Measurements from ENCODE around the gene MAPK1. TPM values are rescaled to one million over a fixed set of nuclear protein-coding genes. Genes with fewer than 3 reads are reported as not detected.
"Not testable (repeated sequence)": the region's sequence is repeated elsewhere in the genome, so short reads cannot be mapped to it uniquely, and the experiment has no call there.

Gene MAPK1
- total RNA-seq, 1 donor from 2014 or later: 150 TPM

DNA sequence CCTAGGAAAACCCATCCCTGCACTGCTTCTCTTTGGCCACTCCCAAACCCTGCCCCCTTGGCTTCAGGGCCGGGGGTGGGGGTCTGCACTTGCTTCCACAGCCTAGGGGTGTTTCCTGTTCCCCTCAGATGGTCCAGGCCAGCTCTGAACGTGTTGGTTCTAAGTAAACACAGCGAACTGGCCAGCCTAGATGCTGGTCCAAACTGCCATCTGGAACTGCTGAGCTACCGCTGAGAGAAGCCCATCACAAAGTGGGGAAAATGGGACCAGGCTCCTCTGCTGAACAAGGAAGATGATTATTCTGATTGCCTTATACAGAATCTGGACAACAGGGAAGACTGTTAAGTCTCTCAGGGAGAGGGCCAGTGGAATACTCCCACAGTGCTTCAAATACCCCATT is 108.4 kb downstream of the MAPK1 start:
- H3K9me3 Mint-ChIP-seq: no peaks in the 10 kb centered on the region
- DNase-seq (ENCODE audit: low spot score): no peak
- H3K27ac Mint-ChIP-seq: peak overlapping the region; percentile 31
- H3K36me3 Mint-ChIP-seq (ENCODE audit: low read depth): peaks cover 64% of the 10 kb centered on the region
- H3K4me1 Mint-ChIP-seq (ENCODE audit: low read depth): peaks cover 39% of the 10 kb centered on the region
- intact Hi-C loops (cut with micrococcal nuclease): no loop called here
- no peaks in the 10 kb centered on the region for H3K27me3 Mint-ChIP-seq (ENCODE audit: low read depth)
- H3K4me3 Mint-ChIP-seq (ENCODE audit: low read depth): no peak overlapping the region

DNA sequence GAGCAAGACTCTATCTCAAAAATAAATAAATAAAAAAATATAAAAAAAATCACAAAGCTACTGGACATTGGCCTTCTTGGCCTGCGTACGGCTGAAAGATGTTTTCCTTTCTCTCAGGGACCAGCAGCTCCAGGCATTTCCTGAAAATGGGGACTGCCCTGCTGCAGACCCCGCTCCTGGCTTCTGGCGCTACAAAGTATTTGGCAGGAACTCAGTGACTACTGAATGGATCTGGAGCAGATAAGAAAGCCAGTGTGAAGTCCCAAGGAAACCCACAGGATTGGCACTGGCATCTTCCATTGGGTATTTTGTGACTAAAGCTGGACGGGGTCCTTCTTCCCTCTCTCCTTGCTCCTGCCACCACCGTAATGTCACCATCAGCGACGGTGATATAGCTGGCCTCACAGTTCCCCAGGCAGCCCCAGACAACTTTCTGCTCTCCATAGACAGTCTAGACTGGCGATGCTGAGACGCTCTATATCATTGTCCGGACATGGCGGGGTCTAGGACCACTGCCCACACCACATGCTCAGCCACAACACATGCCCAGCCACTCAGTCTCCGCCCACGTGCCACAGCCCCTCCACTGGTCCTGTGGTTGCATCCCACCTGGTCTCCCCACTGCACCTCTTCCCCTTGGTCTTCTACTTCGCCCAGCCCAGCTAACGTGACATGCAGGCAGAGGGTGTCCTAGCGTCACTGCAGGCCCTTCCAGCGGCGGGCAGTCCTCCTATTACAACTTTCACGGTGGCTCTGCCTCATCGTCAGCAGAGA is 109.2 kb downstream of the MAPK1 start:
- Mint-ChIP-seq H3K4me3 (ENCODE audit: low read depth) (no peak overlapping the region), H3K36me3 (ENCODE audit: low read depth) (peaks cover 56% of the 10 kb centered on the region), H3K4me1 (ENCODE audit: low read depth) (peaks cover 31% of the 10 kb centered on the region), H3K9me3 (no peaks in the 10 kb centered on the region), H3K27me3 (ENCODE audit: low read depth) (no peaks in the 10 kb centered on the region), H3K27ac (peak overlapping the region; percentile 31)
- intact Hi-C loops (cut with micrococcal nuclease): no loop called here
- DNase-seq (ENCODE audit: low spot score): no peak

DNA sequence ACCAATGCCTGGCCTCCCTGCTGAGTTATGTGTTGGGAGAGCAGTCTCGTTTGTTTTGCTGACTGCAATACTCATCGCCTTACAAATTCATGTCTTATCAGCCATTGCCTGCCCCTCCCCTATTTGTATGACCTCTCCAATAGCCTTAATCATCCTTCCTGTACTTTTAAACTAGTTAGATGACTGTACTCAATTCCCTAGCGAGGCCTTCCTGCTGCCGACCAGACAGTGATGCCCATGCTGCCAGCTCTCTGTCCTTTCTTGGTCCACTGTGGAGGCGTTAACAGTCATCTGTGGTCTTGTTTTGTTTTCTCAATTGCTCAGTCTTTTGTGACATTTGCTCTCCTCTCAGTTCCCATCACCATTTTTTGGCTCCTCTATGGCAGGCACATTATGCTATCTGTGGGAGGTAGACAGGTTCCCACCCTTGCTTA is 111.6 kb downstream of the MAPK1 start:
- Mint-ChIP-seq H3K4me3 (ENCODE audit: low read depth) (no peak overlapping the region), H3K36me3 (ENCODE audit: low read depth) (peaks cover 34% of the 10 kb centered on the region), H3K9me3 (no peaks in the 10 kb centered on the region), H3K27me3 (ENCODE audit: low read depth) (no peaks in the 10 kb centered on the region), H3K4me1 (ENCODE audit: low read depth) (peaks cover 17% of the 10 kb centered on the region), H3K27ac (no peak overlapping the region)
- no peak for DNase-seq (ENCODE audit: low spot score)
- intact Hi-C loops (cut with micrococcal nuclease): no loop called here

DNA sequence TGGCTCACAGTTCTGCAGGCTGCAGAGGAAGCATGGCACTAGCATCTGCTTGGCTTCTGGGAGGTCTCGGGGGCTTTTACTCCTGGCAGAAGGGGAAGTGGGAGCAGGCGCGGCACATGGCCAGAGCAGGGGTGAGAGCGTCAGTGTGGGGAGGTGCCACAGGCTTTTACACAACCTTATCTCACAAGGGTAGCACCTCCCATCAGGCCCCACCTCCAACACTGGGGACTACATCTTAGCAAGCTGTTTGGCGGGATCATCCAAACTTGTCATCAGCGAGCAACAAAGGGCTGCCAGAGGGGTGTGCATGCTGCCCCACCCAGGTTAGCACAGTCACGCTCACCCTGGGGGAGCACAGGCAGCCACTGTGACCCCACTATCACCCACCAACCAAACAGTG is 112.9 kb downstream of the MAPK1 start:
- intact Hi-C loops (cut with micrococcal nuclease): no loop called here

DNA sequence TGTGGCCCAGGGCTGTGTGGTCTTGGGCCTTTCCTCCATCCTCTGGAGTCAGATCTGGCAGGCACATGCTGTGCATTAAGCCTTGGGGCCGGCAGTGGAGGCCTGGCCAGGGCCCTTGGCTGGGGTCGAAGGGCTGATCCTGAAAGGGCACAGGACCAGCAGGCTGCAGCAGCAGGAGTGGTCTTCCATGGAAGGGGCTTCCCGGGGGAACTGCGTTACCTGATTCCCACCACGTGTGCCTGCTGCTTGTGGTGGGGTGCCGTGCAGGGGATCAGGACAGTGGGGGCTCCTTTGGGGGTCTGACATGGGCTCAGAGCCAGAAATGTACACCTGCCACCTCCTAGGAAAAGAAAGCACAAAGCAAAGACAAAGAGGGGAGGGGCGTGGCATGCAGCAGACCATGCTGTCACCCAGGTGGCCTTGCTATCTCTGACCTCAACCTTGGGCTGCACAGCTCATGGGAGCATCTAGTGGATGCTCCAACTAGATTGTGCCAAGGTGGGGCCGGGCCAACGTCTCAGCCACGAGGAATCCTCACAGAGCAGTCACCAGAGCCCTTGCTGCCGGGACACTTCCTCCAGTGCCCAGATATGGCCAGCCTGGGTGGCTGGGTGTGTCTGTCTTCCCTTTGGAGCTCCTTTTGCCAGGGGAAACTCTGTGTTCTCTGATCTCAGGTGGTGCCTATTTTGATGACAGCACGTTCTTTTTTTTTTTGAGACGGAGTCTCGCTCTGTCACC is 113.9 kb downstream of the MAPK1 start:
- intact Hi-C loops (cut with micrococcal nuclease): no loop called here
- peaks cover 12% of the 10 kb centered on the region for H3K4me1 Mint-ChIP-seq (ENCODE audit: low read depth)
- no peak overlapping the region for H3K4me3 Mint-ChIP-seq (ENCODE audit: low read depth)
- no peaks in the 10 kb centered on the region for H3K9me3 Mint-ChIP-seq
- no peak overlapping the region for H3K27ac Mint-ChIP-seq
- H3K27me3 Mint-ChIP-seq (ENCODE audit: low read depth): no peaks in the 10 kb centered on the region
- no peak for DNase-seq (ENCODE audit: low spot score)
- H3K36me3 Mint-ChIP-seq (ENCODE audit: low read depth): peaks cover 14% of the 10 kb centered on the region

More for the DNA sequence above, 112.9 kb downstream of the MAPK1 start:
- H3K9me3 Mint-ChIP-seq: no peaks in the 10 kb centered on the region
- H3K27me3 Mint-ChIP-seq (ENCODE audit: low read depth): no peaks in the 10 kb centered on the region
- no peak overlapping the region for H3K4me3 Mint-ChIP-seq (ENCODE audit: low read depth)
- H3K36me3 Mint-ChIP-seq (ENCODE audit: low read depth): peaks cover 23% of the 10 kb centered on the region
- DNase-seq (ENCODE audit: low spot score): no peak
- H3K4me1 Mint-ChIP-seq (ENCODE audit: low read depth): peaks cover 12% of the 10 kb centered on the region
- H3K27ac Mint-ChIP-seq: no peak overlapping the region

DNA sequence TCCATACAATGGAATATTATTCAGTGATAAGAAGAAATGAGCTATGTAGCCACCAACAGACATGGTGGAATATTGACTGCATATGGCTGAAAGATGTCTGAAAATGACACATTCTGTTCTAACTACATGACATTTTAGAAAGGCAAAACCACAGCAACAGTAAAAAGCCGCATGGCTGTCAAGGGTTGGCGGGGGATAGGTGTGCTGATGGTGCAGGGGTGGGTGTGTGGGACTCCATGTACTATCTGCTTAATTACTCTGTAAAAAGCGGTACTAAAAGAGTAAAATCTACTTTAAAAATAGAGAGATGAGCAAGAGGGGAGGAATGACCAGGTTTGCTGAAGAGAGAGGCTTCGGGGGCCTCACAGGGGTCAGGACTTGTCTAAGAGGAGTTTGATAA is 115.2 kb downstream of the MAPK1 start:
- Mint-ChIP-seq H3K36me3 (ENCODE audit: low read depth) (peaks cover 9% of the 10 kb centered on the region), H3K27me3 (ENCODE audit: low read depth) (no peaks in the 10 kb centered on the region), H3K27ac (no peak overlapping the region), H3K4me3 (ENCODE audit: low read depth) (no peak overlapping the region), H3K9me3 (no peaks in the 10 kb centered on the region), H3K4me1 (ENCODE audit: low read depth) (peaks cover 12% of the 10 kb centered on the region)
- intact Hi-C loops (cut with micrococcal nuclease): no loop called here
- no peak for DNase-seq (ENCODE audit: low spot score)

DNA sequence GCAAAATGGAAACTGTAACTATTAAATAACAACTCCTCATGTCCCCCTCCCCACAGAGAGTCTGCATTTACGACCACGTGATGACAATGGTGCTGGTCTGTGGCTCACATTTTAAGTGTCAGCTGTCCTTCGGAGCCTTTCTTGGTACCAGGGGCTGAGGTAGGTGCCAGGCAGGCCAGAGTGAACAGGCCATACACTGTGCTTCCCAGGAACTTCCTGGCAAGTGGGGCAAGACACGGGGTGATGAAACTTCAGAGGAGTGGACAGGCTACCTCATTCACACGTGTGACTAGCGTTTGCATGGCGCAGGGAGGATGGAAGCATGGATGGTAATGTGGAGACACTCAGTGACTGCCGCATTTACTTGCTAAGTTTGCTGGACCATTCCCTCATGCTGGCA is 121.5 kb downstream of the MAPK1 start:
- no peak for DNase-seq (ENCODE audit: low spot score)
- no peaks in the 10 kb centered on the region for H3K9me3 Mint-ChIP-seq
- H3K27ac Mint-ChIP-seq: no peak overlapping the region
- no peaks in the 10 kb centered on the region for H3K36me3 Mint-ChIP-seq (ENCODE audit: low read depth)
- no peak overlapping the region for H3K4me3 Mint-ChIP-seq (ENCODE audit: low read depth)
- intact Hi-C loops (cut with micrococcal nuclease): no loop called here
- no peaks in the 10 kb centered on the region for H3K4me1 Mint-ChIP-seq (ENCODE audit: low read depth)
- peaks cover 3% of the 10 kb centered on the region for H3K27me3 Mint-ChIP-seq (ENCODE audit: low read depth)

DNA sequence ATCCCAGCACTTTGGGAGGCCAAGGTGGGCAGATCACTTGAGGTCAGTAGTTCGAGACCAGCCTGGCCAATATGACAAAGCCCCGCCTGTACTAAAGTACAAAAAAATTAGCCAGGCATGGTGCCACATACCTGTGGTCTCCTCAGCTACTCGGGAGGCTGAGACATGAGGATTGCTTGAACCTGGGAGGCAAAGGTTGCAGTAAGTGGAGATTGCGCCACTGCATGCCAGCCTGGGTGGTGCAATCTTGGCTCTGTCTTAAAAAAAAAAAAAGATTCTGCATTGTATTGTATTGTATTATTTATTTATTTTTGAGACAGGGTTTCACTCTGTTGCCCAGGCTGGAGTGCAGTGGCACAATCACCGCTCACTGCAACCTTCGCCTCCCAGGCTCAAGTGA is 122.5 kb downstream of the MAPK1 start:
- H3K4me3 Mint-ChIP-seq (ENCODE audit: low read depth); H3K4me1 Mint-ChIP-seq (ENCODE audit: low read depth); intact Hi-C loops (cut with micrococcal nuclease); H3K27me3 Mint-ChIP-seq (ENCODE audit: low read depth); H3K9me3 Mint-ChIP-seq; H3K27ac Mint-ChIP-seq; H3K36me3 Mint-ChIP-seq (ENCODE audit: low read depth); DNase-seq (ENCODE audit: low spot score): not testable (repeated sequence)

DNA sequence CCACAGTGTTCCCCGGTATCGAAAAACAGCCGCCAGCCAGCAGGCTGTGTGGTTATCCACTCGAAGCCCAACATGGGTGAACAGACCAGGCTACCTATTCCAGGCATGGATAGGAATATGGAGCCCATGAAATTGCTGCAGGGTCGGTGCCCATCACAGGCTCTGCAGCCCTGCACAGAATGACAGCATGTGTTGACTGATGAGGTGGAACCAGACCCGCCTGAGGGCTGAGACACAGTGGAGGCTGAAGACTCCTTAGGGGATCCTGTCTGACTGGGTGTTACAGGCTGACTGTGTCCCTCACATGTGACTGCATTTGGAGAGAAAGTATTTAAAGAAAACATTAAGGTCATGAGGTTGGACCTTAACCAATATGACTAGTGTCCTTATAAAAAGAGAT is 125.7 kb downstream of the MAPK1 start:
- Mint-ChIP-seq H3K9me3 (no peaks in the 10 kb centered on the region), H3K27ac (no peak overlapping the region), H3K4me3 (ENCODE audit: low read depth) (no peak overlapping the region), H3K4me1 (ENCODE audit: low read depth) (peaks cover 3% of the 10 kb centered on the region), H3K36me3 (ENCODE audit: low read depth) (no peaks in the 10 kb centered on the region), H3K27me3 (ENCODE audit: low read depth) (peaks cover 14% of the 10 kb centered on the region)
- no peak for DNase-seq (ENCODE audit: low spot score)
- intact Hi-C loops (cut with micrococcal nuclease): no loop called here

DNA sequence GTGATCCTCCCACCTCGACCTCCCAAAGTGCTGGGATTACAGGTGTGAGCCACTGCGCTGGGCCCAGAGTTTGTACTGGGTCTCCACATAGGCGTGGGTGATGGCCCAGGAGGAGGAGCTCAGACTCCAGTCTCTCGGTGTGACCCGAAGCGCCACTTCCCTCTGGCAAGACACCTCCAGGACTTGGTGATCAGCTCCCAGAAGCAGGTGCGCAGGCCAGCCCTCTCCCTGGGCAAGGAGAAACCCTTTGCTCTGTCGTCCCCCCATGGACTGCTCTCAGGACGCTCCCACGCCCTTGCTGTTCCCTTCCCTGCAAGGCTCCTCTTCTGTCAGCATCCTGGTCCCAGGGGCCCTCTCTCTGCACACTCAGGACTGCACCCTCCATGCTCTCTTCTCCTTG is 126.4 kb downstream of the MAPK1 start:
- Mint-ChIP-seq H3K4me1 (ENCODE audit: low read depth) (peaks cover 3% of the 10 kb centered on the region), H3K27ac (no peak overlapping the region), H3K4me3 (ENCODE audit: low read depth) (no peak overlapping the region), H3K27me3 (ENCODE audit: low read depth) (peaks cover 14% of the 10 kb centered on the region), H3K9me3 (no peaks in the 10 kb centered on the region), H3K36me3 (ENCODE audit: low read depth) (no peaks in the 10 kb centered on the region)
- no peak for DNase-seq (ENCODE audit: low spot score)
- intact Hi-C loops (cut with micrococcal nuclease): no loop called here

DNA sequence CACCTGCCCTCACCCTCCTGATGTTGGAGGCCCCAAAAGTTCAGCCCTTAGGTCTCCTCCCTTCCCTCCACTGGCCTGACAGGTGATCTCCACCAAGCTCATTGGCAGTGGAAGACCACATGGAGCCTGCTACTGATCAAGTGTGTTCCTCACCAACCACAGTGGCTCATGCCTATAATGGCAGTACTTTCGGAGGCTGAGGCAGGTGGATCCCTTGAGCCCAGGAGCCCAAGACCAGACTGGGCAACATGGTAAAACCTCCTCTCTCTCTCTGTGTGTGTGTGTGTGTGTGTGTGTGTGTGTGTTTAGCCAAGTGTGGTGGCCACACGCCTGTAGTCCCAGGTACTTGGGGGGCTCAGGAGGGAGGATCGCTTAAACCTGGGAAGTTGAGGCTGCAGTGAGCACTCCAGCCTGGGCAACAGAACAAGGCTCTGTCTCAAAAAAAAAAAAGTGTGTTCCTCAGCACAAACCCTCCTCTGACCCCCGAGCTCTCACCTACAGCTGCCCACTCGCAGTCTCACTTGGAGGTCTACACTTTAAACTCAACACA is 127.5 kb downstream of the MAPK1 start:
- intact Hi-C loops (cut with micrococcal nuclease): loop anchor here (5.0 to 10.0 kb wide), 2 partner anchors 55 to 77 kb away; no protein-coding TSS in a partner anchor
- no peak overlapping the region for H3K4me3 Mint-ChIP-seq (ENCODE audit: low read depth)

DNA sequence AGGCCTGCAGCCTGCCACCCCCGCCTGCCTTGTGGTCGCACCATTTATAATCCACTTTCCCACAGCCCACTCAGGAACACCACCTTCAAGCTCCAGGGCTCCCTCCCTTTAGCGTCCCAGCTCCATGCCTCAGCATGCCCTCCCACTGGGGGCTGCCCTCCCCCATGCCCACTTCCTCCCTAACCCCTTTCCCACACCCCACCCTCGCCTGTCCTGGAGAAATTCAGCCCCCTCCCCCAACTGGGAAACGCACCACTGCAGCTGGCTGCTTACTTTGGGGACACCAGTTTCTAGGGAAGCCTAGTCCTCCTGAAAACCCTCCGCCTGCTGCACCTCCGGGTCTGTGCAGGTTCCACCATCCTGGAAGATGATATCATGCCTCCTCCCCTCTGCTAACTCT is 128.5 kb downstream of the MAPK1 start:
- Mint-ChIP-seq H3K4me1 (ENCODE audit: low read depth) (peaks cover 14% of the 10 kb centered on the region), H3K27me3 (ENCODE audit: low read depth) (peaks cover 14% of the 10 kb centered on the region), H3K36me3 (ENCODE audit: low read depth) (no peaks in the 10 kb centered on the region), H3K9me3 (no peaks in the 10 kb centered on the region), H3K4me3 (ENCODE audit: low read depth) (no peak overlapping the region), H3K27ac (no peak overlapping the region)
- no peak for DNase-seq (ENCODE audit: low spot score)
- intact Hi-C loops (cut with micrococcal nuclease): loop anchor here (5.0 to 10.0 kb wide), 2 partner anchors 56 to 78 kb away; no protein-coding TSS in a partner anchor

More for the DNA sequence above, 127.5 kb downstream of the MAPK1 start:
- no peak overlapping the region for H3K27ac Mint-ChIP-seq
- H3K4me1 Mint-ChIP-seq (ENCODE audit: low read depth): peaks cover 6% of the 10 kb centered on the region
- H3K9me3 Mint-ChIP-seq: no peaks in the 10 kb centered on the region
- peaks cover 14% of the 10 kb centered on the region for H3K27me3 Mint-ChIP-seq (ENCODE audit: low read depth)
- DNase-seq (ENCODE audit: low spot score): no peak
- H3K36me3 Mint-ChIP-seq (ENCODE audit: low read depth): no peaks in the 10 kb centered on the region

DNA sequence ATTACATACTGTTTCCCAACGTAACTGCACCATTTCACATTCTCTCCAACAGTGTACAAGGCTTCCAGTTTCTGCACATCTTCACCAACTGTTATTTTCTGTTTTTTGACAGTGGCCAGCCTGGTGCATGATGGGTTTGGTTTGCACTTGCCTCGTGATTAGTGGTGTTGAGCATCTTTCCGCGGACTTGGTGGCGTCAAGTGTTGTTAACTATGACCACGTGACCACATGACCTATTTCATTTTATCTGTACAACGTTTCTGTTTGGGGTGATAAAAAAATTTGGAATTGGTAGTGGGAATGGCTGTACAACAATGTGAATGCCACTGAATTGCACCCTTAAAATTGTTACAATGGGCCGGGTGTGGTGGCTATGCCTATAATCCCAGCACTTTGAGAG is 129.4 kb downstream of the MAPK1 start:
- DNase-seq (ENCODE audit: low spot score): no peak
- H3K4me1 Mint-ChIP-seq (ENCODE audit: low read depth): peaks cover 18% of the 10 kb centered on the region
- peaks cover 4% of the 10 kb centered on the region for H3K36me3 Mint-ChIP-seq (ENCODE audit: low read depth)
- intact Hi-C loops (cut with micrococcal nuclease): loop anchor here (5.0 to 10.0 kb wide), 2 partner anchors 57 to 79 kb away; no protein-coding TSS in a partner anchor
- H3K9me3 Mint-ChIP-seq: no peaks in the 10 kb centered on the region
- H3K4me3 Mint-ChIP-seq (ENCODE audit: low read depth): no peak overlapping the region
- H3K27me3 Mint-ChIP-seq (ENCODE audit: low read depth): peaks cover 14% of the 10 kb centered on the region
- no peak overlapping the region for H3K27ac Mint-ChIP-seq
